Left colon (tissue), 2 donors: Measurements from ENCODE around the gene PTPN22. TPM values are rescaled to one million over a fixed set of nuclear protein-coding genes. Genes with fewer than 3 reads are reported as not detected.
A peak's percentile ranks its signal among the peaks of the same experiment; 100 is the strongest.

Source experiments
- ATAC-seq: fragments of 200-7000 bp; cut with Tn5 transposase; one replicate; pipeline ENCODE4 v1.9.1; 2020; ENCODE audit warnings: mild to moderate bottlenecking, moderate library complexity
- DNase-seq, 2 donors: peaks; one replicate each; pipeline ENCODE4 v3.0.0-alpha.2; 2020
- intact Hi-C, 2 donors: fragments of 100-400 bp; cut with DNase I in 1 of 2; cut with micrococcal nuclease in 1 of 2; formaldehyde crosslinking; loops; one replicate each; pipeline versions ENCODE4 v1.11.2 to v1.14.0; 2022; cut with DNase I, micrococcal nuclease
- long read RNA-seq: library from polyadenylated mRNA; unstranded; transcript quantifications from one replicate; pipeline ENCODE4 v2.0.0, GENCODE V29; 2021
- total RNA-seq, 2 donors: library from RNA; stranded (reverse); fragmentation: NEBNext Ultra II Directional; extraction: Animal tissue kit (Norgen Biotek cat#: 25700); gene quantifications; one replicate each; pipeline ENCODE4 v1.2.1, GENCODE V29; 2021
- donor health status: DM: no; HTN: no; CAD: no.
- donor health status: DM: yes; HTN: yes; CAD: no.

Gene PTPN22
- 1 to 10 TPM; 5.6 to 5.7 TPM for total RNA-seq
- long read RNA-seq, partial matches to known transcripts: 0 of 1 reads
- long read RNA-seq, other reads (novel, unspliced or antisense): 1 of 1 reads

GRCh38 chr1:113871597-113872113 lies at the start of gene PTPN22:
TSS of gene PTPN22 (minus strand) at chr1:113871712.
- intact Hi-C loops: no loop called here
- DNase-seq (peak; percentile 46 to 52), ATAC-seq (peak; percentile 16)

DNA sequence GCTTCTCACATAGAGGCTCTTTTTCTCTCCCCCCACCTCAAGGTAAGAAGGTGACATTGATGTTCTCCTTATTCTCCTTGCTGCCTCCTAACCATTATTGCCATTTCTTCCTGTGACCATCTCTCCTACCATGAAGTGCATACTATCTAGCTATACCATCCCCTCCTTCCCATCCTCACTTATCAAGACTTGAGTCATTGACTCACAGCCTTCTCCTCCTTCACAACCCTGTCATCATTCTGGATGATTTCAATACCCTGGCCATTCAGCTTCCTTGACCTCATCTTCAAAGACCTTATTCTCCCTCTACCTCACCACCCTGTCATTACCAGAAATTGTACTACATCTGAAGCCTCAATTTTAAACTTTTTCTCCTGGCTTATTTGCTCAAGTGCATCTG lies 46.7 kb upstream of the PTPN22 start:
- intact Hi-C loops: no loop called here
- DNase-seq (no peak), ATAC-seq (no peak)

DNA sequence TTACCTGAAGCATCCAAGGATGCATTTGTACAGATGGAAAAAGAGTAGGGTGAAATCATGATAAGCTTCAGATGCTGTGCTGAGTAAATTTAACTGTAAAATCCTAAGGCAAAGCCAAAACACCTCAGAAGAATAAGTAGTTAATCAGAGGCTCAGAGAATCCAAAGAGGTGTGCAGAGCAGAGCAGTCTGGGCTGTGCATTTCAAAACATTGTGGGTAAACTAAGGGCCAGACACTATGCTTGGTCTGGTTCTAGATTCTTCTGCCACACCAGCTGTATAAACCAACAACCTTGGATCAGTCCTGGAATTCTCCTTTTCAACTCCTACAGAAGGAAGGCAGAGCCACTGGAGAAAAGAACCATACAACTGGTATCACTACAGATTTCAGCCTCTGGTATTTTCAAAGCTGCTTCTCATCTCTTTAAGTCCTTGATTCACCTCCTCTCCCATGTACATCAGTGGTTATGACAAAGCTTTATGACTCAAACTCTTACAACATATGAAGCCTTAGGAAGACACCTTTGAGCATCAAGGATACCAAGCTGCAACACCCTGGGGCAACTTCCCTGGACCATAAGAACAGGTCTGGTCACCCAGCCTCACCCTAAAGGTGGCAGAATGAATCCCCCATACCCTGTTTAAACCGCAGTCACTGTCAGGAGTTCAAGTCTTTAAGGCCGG lies 46.0 kb upstream of the PTPN22 start:
- DNase-seq: no peak
- intact Hi-C loops: no loop called here
- no peak for ATAC-seq

GRCh38 chr1:113916974-113917373 lies 45.5 kb upstream of the PTPN22 start:
- intact Hi-C loops: no loop called here
- ATAC-seq (no peak), DNase-seq (no peak)

DNA sequence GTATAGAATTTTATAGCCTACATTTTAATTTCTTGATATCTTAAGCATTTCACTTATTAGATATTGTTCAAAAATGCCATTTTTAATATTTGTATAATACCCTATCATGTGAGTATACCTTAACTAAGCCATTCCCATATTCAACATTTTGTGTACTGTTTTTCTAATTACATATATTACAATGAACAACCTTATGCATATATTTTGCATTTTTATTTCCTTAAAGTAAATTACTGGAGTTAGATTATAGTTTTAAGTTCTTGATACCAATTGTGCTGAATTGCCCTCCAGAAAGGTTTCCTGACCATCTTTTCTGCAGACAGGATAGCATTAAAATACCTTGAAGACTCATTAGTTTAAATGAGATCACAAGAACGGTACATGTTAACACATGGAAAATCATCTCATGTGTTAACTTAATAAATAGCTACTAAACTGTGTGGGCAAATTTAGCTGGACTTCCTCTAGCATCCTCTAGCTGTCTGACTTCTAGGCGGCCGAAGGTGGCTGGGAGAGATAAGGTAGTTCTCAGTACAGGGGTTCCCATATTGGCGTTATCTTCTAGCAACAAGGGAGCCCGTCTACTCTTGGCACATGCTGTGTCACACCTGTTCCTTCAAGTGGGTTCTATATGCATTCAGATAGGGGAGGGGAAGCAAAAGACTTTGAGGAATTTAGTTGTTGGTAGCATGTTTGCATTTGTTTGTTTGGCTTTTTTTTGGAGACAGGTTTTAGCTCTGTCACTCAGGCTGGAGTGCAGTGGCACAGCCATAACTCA lies 42.6 kb upstream of the PTPN22 start:
- ATAC-seq (no peak), DNase-seq (no peak)
- intact Hi-C loops: no loop called here

DNA sequence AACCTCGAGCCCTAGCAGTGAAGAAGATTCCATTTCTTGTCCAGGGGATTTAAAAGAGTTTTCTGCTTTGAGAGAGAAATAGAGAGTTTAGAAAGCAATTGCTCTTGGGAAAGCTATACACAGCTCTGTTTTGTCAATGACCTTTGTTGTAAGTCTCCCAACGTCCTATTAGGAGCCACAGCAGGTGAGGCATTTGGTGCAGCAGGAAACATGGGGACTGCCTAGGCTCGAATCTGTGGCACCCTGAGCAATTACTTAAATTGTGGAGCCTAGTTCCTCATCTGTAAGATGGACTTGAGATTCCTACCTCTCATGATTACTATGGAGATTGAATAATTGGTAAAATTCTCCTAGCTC lies 41.8 kb upstream of the PTPN22 start:
- no peak for ATAC-seq
- intact Hi-C loops: no loop called here
- no peak for DNase-seq

DNA sequence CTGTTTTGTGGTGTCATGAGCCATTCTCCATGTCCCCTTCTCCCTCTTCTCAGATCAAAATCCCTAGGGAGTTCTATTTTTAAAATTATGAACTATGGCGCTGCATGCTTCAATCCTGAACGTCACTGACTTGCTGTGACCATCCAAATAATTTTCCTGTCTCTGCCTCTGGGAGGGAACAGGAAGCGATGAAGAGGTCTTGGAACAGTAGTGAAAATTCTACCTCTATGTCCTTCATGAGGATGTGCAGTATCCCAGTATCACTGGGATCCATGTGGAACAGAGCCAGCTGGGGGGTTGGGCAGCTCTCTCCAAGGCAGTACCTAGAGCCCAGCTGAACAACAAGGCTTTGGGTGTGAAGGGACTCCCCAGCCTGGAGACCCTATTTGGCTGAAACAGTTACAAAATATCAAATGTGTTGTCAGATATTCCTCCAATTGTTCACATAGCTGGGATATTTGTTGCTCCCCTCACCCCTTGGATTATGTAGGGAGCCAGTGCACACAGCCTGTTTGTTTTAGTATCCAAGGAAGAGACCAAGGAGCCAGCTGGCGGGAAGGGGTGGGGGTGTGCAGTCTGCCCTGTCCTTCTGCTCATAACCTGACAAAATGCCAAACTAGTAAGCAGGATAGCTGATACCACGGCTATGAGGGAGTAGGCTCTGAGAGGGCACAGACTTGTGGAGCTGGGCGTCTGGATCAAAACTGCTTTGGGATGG lies 41.2 kb upstream of the PTPN22 start:
- intact Hi-C loops: no loop called here
- ATAC-seq: peak; percentile 32

GRCh38 chr1:113905435-113905861 lies 33.9 kb upstream of the PTPN22 start:
- intact Hi-C loops: no loop called here
- DNase-seq (no peak), ATAC-seq (no peak)

More for the DNA sequence above, 41.2 kb upstream of the PTPN22 start:
- no peak for DNase-seq

GRCh38 chr1:113904674-113905434 lies 33.3 kb upstream of the PTPN22 start, which contains the start of the genes AP4B1 and DCLRE1B:
TSS of gene AP4B1 (minus strand) at chr1:113904799. CDS start at chr1:113904717, 82 bp downstream.
TSS of gene DCLRE1B (plus strand) at chr1:113905326. CDS start at chr1:113905587, 261 bp downstream.
- intact Hi-C loops: no loop called here
- DNase-seq (peak; percentile 99 to 100), ATAC-seq (peak; percentile 87)

DNA sequence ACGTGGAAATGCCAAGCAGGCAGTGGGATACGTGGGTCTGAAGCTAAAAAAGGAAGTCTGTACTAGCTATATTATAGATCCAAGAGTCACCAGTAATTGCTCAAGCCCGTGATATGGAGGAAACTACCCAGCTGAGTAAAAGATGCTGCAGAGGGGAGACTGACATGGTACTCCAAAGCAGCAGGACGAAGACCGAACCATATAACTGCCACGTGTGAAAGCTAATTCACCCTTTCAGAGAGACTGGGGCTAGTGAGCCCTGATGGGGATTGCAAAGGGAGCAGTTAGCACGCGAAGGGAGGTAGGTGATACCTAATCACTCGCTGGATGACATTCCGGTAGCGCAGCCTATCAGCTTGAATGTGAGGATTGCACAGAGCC lies 32.8 kb upstream of the PTPN22 start:
- ATAC-seq (peak; percentile 16), DNase-seq (no peak)
- intact Hi-C loops: no loop called here

GRCh38 chr1:113903501-113904292 lies 32.2 kb upstream of the PTPN22 start:
- intact Hi-C loops: no loop called here
- ATAC-seq: no peak
- no peak for DNase-seq

DNA sequence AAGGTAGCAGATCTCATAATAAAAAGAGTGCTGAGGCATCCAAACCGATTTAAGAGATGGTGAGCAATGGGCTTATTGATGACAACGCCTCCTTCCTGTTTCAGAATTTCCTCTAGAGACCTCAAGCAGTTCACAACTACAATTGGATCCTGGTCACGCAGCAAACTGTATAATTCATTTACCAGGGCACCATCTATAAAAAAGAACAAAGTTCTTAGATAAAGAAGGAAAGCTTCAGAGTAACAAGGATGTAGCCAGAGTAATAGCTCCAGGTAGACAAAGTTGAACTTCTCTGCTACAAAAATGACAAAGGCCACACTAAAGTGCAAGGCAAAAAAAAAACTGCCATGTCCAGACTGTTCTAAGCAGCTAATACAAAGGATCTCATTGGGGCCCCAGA lies 29.7 kb upstream of the PTPN22 start:
- intact Hi-C loops: no loop called here
- ATAC-seq: peak; percentile 43
- no peak for DNase-seq

GRCh38 chr1:113899111-113899510 lies 27.6 kb upstream of the PTPN22 start:
- DNase-seq: no peak
- intact Hi-C loops: loop anchor here in 1 of 2 donors (10.0 kb wide), 1 partner anchor 54 kb away; no protein-coding TSS in a partner anchor
- ATAC-seq: no peak

- DNase-seq (no peak), ATAC-seq (no peak)
- intact Hi-C loops: loop anchor here in 1 of 2 donors (10.0 kb wide), 1 partner anchor 54 kb away; no protein-coding TSS in a partner anchor
Measured at GRCh38 chr1:113898241-113898814, 26.8 kb upstream of the PTPN22 start.

GRCh38 chr1:113895961-113896360 lies 24.4 kb upstream of the PTPN22 start:
- intact Hi-C loops: loop anchor here in 1 of 2 donors (10.0 kb wide), 1 partner anchor 51 kb away; no protein-coding TSS in a partner anchor
- DNase-seq (no peak), ATAC-seq (no peak)

DNA sequence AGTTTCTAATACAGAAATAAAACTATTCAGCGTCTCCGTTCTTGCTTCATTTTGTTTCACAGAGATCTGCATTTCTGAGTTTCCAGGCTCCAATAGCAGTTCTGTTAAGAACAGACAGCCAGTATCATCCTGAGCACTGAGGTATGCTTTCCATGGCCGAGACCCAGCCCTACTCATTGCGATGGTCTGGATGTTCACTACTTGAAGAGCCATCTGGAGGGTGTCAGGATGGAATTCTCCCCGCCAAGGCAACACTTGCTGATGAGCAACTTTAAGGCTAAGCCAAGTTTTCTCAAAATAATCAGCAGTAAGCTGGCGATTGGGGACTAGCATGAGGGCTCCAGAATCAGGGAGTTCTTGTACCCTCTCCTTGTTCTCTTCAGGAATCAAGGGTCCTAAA lies 23.6 kb upstream of the PTPN22 start:
- ATAC-seq (no peak), DNase-seq (no peak)
- intact Hi-C loops: loop anchor here in 1 of 2 donors (10.0 kb wide), 1 partner anchor 50 kb away; no protein-coding TSS in a partner anchor

GRCh38 chr1:113893267-113893666 lies 21.8 kb upstream of the PTPN22 start:
- intact Hi-C loops: loop anchor here in 1 of 2 donors (10.0 kb wide), 1 partner anchor 48 kb away; no protein-coding TSS in a partner anchor

More at GRCh38 chr1:113893267-113893666, 21.8 kb upstream of the PTPN22 start:
- DNase-seq: no peak
- peak; percentile 37 for ATAC-seq
